ENCODE measurements around the gene ERC2.

ERC2 gene

DNA sequence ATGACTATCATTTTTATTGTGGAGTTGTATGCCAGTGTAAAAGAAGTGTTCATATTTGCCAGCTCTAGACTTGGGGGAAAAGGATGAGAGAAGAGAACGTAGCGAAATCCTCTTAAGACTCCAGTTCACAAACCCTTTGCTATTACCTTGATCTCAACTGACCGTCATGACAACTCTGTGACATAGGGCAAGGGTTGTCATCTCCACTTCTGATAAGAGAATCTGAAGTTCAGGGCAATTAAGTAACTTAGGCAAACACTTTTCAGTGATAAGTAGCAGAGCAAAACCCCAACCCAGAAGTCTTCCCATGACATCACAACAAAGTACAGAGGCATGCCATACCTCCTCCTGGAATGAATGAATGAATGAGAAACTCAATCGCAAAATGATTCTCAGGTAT lies 940.9 kb downstream of the ERC2 start:
- no peak overlapping the region for H3K4me3 ChIP-seq (ENCODE audit: low read length, poor library complexity, severe bottlenecking)
- H3K4me1 ChIP-seq (ENCODE audit: insufficient read depth, low read length, poor library complexity, severe bottlenecking) = peaks cover 23% of the 10 kb centered on the region
- H2AFZ ChIP-seq (ENCODE audit: low read length) = no peak overlapping the region
- H3K9ac ChIP-seq (ENCODE audit: low read depth, low read length, poor library complexity, severe bottlenecking) = no peak overlapping the region
- H3K79me2 ChIP-seq (ENCODE audit: insufficient read depth, low read length) = no peaks in the 10 kb centered on the region
- H3K9me3 ChIP-seq (ENCODE audit: insufficient read depth, low read depth, low read length) = no peaks in the 10 kb centered on the region
- no peak overlapping the region for H3K4me2 ChIP-seq (ENCODE audit: low read depth, low read length, poor library complexity, severe bottlenecking)
- TF ChIP-seq EZH2phosphoT487 (IDR thresholded peaks at IDR 0.05; ENCODE audit: borderline replicate concordance) (no peak), CTCF (conservative IDR thresholded peaks at IDR 0.05; ENCODE audit: low read length) (no peak)
- H3F3A ChIP-seq (ENCODE audit: low read depth) = no peaks in the 10 kb centered on the region
- H3K36me3 ChIP-seq (ENCODE audit: insufficient read depth, low read length) = no peaks in the 10 kb centered on the region
- H3K27me3 ChIP-seq (ENCODE audit: insufficient read depth, low read length, poor library complexity, severe bottlenecking) = no peaks in the 10 kb centered on the region
- no peaks in the 10 kb centered on the region for H4K20me1 ChIP-seq (ENCODE audit: insufficient read depth, low read length, poor library complexity, severe bottlenecking)
- H3K9me2 ChIP-seq (replicated peaks; ENCODE audit: low read depth, low read length) = no peaks in the 10 kb centered on the region

- TF ChIP-seq CTCF (conservative IDR thresholded peaks at IDR 0.05; ENCODE audit: low read length) (no peak), EZH2phosphoT487 (IDR thresholded peaks at IDR 0.05; ENCODE audit: borderline replicate concordance) (no peak)
- Histone ChIP-seq H3K9ac (ENCODE audit: low read depth, low read length, poor library complexity, severe bottlenecking) (no peak overlapping the region), H3K4me2 (ENCODE audit: low read depth, low read length, poor library complexity, severe bottlenecking) (no peak overlapping the region)
Measured at GRCh38 chr3:55526332-55527030, 941.8 kb downstream of the ERC2 start.

GRCh38 chr3:55525436-55525835 lies 942.8 kb downstream of the ERC2 start:
- H3K9me3 ChIP-seq (ENCODE audit: insufficient read depth, low read depth, low read length) = no peaks in the 10 kb centered on the region
- TF ChIP-seq EZH2phosphoT487 (IDR thresholded peaks at IDR 0.05; ENCODE audit: borderline replicate concordance) (no peak), CTCF (conservative IDR thresholded peaks at IDR 0.05; ENCODE audit: low read length) (no peak)
- no peaks in the 10 kb centered on the region for H3K9me2 ChIP-seq (replicated peaks; ENCODE audit: low read depth, low read length)
- H3K79me2 ChIP-seq (ENCODE audit: insufficient read depth, low read length) = no peaks in the 10 kb centered on the region
- no peaks in the 10 kb centered on the region for H4K20me1 ChIP-seq (ENCODE audit: insufficient read depth, low read length, poor library complexity, severe bottlenecking)
- H3K36me3 ChIP-seq (ENCODE audit: insufficient read depth, low read length) = no peaks in the 10 kb centered on the region
- no peak overlapping the region for H2AFZ ChIP-seq (ENCODE audit: low read length)
- no peak overlapping the region for H3K4me2 ChIP-seq (ENCODE audit: low read depth, low read length, poor library complexity, severe bottlenecking)
- H3K27me3 ChIP-seq (ENCODE audit: insufficient read depth, low read length, poor library complexity, severe bottlenecking) = no peaks in the 10 kb centered on the region
- peaks cover 3% of the 10 kb centered on the region; the same call in 1 of the 2 replicates for H3F3A ChIP-seq (ENCODE audit: low read depth)
- H3K4me1 ChIP-seq (ENCODE audit: insufficient read depth, low read length, poor library complexity, severe bottlenecking) = peaks cover 42% of the 10 kb centered on the region
- no peak overlapping the region for H3K9ac ChIP-seq (ENCODE audit: low read depth, low read length, poor library complexity, severe bottlenecking)
- no peak overlapping the region for H3K4me3 ChIP-seq (ENCODE audit: low read length, poor library complexity, severe bottlenecking)

More at GRCh38 chr3:55526332-55527030, 941.8 kb downstream of the ERC2 start:
- Histone ChIP-seq H3K27me3 (ENCODE audit: insufficient read depth, low read length, poor library complexity, severe bottlenecking) (no peaks in the 10 kb centered on the region), H3K4me1 (ENCODE audit: insufficient read depth, low read length, poor library complexity, severe bottlenecking) (peaks cover 32% of the 10 kb centered on the region), H3K9me3 (ENCODE audit: insufficient read depth, low read depth, low read length) (no peaks in the 10 kb centered on the region), H3K36me3 (ENCODE audit: insufficient read depth, low read length) (no peaks in the 10 kb centered on the region), H3F3A (ENCODE audit: low read depth) (peaks cover 3% of the 10 kb centered on the region; the same call in 1 of the 2 replicates), H3K4me3 (ENCODE audit: low read length, poor library complexity, severe bottlenecking) (no peak overlapping the region), H3K79me2 (ENCODE audit: insufficient read depth, low read length) (no peaks in the 10 kb centered on the region), H3K9me2 (replicated peaks; ENCODE audit: low read depth, low read length) (no peaks in the 10 kb centered on the region), H4K20me1 (ENCODE audit: insufficient read depth, low read length, poor library complexity, severe bottlenecking) (no peaks in the 10 kb centered on the region), H2AFZ (ENCODE audit: low read length) (no peak overlapping the region)
